Cardiac fibroblast (primary cell): ENCODE results near the gene SLC15A3.
A peak's percentile ranks its signal among the peaks of the same experiment; 100 is the strongest.

Experiments used
- DNase-seq, 2 donors: peaks; one replicate each; pipeline versions ENCODE4 v3.0.0 to v3.0.0-alpha.2; 2010; ENCODE audit warnings: low read depth in 2 of 2
- H3K4me3 ChIP-seq, 2 donors: replicated peaks in 1 of 2; 1 replicate in 1 of 2; 2 replicates in 1 of 2; pipeline ENCODE4 v1.5.1; 2011; ENCODE audit warnings: low read depth in 2 of 2, low read length in 2 of 2, mild to moderate bottlenecking in 2 of 2, moderate library complexity in 1 of 2
- TF ChIP-seq, protein P1 (sequence below): IDR thresholded peaks from one replicate; pipeline ENCODE4 v1.5.1; 2011; ENCODE audit warnings: low read depth, mild to moderate bottlenecking, low read length, inconsistent platforms

Gene SLC15A3

DNA sequence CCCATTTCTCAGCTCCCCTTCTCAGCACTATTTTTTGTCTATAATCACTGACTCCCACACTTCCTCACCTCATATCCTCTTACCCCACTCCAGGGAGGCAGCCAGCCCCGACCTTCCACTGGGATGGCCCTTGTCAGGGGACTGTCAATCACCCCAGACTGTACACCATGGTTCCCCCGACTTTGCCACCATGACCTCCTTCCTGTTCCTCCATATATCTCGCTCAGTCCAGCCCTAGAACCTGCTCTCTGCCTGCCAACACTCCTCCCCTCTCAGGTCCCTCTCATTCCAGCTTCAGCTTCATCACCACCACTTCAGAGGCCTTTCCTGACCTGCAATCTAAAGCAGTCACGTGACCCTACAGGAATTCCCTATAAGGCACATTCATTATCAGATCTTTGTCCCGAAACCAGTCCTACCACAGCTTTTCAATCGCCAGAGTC is 62.1 kb downstream of the SLC15A3 start:
- no peak for DNase-seq
- TF ChIP-seq, protein P1, sequence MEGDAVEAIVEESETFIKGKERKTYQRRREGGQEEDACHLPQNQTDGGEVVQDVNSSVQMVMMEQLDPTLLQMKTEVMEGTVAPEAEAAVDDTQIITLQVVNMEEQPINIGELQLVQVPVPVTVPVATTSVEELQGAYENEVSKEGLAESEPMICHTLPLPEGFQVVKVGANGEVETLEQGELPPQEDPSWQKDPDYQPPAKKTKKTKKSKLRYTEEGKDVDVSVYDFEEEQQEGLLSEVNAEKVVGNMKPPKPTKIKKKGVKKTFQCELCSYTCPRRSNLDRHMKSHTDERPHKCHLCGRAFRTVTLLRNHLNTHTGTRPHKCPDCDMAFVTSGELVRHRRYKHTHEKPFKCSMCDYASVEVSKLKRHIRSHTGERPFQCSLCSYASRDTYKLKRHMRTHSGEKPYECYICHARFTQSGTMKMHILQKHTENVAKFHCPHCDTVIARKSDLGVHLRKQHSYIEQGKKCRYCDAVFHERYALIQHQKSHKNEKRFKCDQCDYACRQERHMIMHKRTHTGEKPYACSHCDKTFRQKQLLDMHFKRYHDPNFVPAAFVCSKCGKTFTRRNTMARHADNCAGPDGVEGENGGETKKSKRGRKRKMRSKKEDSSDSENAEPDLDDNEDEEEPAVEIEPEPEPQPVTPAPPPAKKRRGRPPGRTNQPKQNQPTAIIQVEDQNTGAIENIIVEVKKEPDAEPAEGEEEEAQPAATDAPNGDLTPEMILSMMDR: no peak
- H3K4me3 ChIP-seq: no peak overlapping the region

DNA sequence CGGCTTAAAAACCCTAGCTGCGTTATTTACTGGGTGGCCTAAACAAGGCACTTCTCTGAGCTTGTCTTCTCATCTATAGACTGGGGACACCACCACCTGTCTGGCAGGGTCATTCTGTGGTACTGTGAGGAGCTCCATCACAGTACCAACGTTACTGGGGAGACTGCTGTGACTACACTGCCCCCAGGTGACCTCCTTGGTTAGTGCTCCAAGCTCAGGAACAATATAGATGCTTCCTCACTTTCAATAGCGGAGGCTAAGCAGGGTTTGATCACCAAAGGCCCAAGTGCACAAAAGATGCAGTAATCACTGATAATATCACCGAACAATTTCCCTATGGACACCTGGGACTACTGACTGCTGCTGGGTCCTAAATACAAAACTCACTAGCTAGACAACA is 64.4 kb downstream of the SLC15A3 start:
- DNase-seq: peak; percentile 69 to 77
- no peak overlapping the region for H3K4me3 ChIP-seq
- TF ChIP-seq, protein P1: peak; percentile 84
